GM21515 (cell line): ENCODE results near the gene SLC22A5.
"Not testable (repeated sequence)": the region's sequence is repeated elsewhere in the genome, so short reads cannot be mapped to it uniquely, and the experiment has no call there.

Experiments used
- ATAC-seq: cut with Tn5 transposase; IDR thresholded peaks from one replicate; pipeline ENCODE4 v1.9.1; 2021; ENCODE audit not compliant: unreplicated experiment

The SLC22A5 gene

GRCh38 chr5:132387640-132388117 is 18.2 kb downstream of the SLC22A5 start:
- no peak for ATAC-seq

- no peak for ATAC-seq
Measured at GRCh38 chr5:132388244-132389050, 18.9 kb downstream of the SLC22A5 start.

- ATAC-seq: no peak
Measured at GRCh38 chr5:132389051-132389331, 19.5 kb downstream of the SLC22A5 start.

DNA sequence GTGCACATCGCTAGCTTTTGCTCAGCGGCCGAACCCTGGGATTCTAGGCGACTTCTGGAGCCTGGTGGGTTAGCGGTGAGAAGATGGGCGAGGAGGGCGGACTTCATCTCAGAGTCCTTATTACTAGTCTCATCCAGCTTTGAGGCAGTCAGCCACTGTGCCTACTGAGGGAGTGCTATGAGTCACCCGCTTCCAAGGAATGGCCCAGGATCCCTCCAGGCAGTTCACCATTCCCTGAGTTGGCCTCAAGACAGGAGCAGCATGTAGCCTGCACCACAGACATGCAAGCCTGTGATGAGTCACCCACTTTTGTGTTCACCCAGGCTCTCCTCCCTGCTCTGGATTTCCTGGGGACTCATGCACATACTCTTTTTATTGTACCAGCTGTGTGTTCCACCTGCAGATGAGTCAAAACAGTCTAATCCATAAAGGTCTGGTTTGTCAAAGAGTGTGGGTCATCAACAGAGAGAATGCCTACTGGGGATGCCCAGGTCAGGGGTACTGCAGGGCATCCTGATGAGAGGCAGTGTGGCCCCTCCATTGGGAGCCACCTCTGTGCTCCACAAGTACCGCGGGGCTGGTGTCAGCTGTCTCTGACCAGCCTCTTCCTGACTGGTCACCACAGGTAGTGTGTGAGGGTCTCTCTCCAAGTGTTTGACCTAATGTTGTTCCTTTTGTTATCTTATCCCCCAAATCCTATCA is 20.2 kb downstream of the SLC22A5 start:
- ATAC-seq: no peak

DNA sequence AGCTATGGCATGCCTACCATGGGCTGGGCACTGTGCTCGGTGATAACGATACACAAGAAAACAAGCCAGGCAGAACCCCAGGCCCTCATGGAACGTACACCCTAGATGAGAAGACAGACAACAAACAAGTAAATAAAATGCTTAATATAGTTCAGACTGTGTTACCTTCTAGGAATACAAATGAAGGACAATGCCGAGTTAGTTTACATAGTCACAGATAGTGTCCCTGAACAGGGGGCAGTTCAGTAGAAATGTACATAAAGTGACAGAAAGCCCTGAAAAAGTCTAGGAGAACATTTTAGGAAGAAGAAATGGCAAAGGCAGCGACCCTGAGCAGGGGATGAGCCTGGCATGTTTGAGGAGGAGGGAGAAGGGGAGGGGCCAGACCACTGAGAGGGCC is 21.7 kb downstream of the SLC22A5 start:
- ATAC-seq: no peak

GRCh38 chr5:132391870-132392269 is 22.4 kb downstream of the SLC22A5 start:
- no peak for ATAC-seq

- ATAC-seq: no peak
Measured at GRCh38 chr5:132392411-132392810, 22.9 kb downstream of the SLC22A5 start.

DNA sequence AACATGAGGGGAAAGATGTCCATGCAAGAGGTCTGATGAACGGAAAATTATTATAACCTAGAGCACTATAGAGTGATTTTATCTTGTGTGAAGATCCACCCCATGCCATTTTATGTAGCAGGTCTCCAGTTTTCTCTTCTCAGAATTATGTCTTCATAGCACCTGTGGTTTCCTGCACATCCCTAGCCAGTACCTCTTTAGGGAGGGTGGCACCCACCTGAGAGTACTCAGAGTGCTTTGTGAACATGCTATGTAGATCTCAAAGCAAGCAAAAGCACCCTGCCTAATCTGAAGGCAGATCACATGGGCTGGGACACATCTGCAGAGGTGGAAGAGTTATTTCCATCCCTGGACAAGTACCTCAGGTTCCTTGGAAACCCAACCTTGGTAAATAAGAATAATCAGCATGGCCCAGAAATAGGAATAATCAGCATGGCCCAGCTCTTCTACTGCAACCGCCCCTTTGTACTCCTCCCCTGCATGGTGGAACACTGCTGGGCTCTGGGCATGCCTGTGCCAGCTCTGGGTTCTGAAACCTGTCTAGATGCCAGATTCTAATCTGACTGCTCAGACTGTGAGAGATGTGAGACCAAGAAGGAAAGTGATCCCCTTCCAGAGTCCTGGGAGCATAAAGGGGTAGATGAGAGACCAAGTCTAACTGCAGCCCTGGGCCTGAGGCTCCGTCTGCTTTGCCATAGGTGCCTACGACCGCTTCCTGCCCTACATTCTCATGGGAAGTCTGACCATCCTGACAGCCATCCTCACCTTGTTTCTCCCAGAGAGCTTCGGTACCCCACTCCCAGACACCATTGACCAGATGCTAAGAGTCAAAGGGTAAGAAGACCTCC is 23.7 kb downstream of the SLC22A5 start:
- ATAC-seq: no peak

DNA sequence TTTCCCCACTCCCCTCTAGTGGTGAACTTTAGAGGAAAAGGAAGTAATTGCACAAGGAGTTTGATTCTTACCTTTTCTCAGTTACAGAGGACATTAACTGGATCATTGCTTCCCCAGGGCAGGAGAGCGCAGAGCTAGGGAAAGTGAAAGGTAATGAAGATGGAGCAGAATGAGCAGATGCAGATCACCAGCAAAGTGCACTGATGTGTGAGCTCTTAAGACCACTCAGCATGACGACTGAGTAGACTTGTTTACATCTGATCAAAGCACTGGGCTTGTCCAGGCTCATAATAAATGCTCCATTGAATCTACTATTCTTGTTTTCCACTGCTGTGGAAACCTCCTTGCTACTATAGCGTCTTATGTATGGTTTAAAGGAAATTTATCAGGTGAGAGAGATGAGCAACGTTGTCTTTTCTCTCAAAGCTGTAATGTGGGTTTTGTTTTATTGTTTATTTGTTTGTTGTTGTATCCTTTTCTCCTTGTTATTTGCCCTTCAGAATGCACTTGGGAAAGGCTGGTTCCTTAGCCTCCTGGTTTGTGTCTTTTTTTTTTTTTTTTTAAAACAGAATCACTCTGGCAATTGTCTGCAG is 25.3 kb downstream of the SLC22A5 start:
- peak; percentile 63 for ATAC-seq

DNA sequence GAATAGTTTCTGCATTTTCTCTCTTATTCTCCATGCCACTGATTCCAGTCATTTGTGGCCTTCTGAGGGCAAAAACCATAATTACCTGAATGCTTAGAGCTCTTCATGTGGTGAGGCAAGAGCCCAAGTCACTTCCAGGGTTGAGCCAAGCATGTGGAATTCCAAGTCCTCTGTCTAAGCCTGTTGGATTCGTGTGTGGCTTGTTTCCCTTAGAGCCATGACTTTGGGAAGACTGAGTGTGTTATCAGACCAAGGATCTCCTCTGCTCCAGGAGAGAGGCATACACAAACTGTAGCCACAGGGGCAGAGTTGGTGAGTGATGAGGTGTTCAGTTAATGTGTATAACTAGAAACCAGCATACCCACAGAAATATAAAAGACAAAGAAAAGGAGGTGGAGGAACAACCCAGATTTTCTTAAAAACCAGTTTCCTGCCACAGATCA is 27.1 kb downstream of the SLC22A5 start:
- no peak for ATAC-seq

DNA sequence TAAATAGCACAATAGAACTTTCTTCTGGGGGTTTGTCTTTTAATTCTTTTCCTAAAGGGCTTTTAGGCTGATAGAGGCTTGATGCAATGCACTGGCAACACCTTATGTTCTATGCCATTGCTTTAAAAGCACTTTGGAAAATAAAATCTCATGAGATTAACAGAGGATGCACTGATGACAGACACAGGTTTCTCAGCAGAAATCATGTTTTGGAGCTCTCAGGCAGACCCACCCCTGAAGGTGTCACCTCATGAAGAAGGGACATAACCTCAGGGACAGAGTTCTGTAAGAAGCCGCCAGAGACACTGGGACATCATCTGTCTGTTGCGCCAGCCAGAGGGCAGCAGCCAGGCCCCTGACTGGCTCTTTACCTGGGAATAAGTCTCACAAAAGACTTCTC is 27.7 kb downstream of the SLC22A5 start:
- no peak for ATAC-seq

GRCh38 chr5:132397936-132398675 is 28.6 kb downstream of the SLC22A5 start:
- ATAC-seq: not testable (repeated sequence)

GRCh38 chr5:132404041-132404440 is 34.5 kb downstream of the SLC22A5 start:
- ATAC-seq: not testable (repeated sequence)

GRCh38 chr5:132405646-132406045 is 36.1 kb downstream of the SLC22A5 start:
- ATAC-seq: no peak

DNA sequence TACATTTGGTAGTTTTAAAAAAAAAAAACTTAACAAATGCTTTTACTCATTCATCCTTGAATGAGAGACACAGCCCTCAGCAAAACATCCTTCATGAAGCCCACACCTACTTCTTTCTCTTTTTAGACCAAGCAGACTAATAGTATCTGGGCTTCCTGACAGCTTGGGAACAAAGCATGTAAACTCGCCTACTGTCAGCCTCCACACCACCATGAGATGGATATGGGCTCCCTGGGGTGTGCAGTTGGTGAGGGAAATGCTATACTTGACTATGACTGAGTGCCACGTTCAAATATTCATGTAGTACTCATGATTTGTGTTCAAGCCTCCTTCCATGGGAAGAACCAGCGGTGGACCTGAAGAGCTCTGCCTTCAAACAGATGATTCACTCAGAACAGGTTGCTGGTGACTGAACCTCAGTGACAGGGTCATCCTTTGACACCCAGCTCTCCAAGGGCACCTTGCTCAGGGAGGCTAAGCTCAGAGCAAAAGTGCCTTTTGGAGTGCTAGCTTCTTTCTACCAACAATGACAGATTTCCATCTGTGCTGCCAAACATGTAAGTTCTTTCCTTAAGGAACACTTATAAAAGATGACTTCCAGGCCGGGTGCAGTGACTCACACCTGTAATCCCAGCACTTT is 36.8 kb downstream of the SLC22A5 start:
- no peak for ATAC-seq

GRCh38 chr5:132407970-132408369 is 38.5 kb downstream of the SLC22A5 start:
- no peak for ATAC-seq

DNA sequence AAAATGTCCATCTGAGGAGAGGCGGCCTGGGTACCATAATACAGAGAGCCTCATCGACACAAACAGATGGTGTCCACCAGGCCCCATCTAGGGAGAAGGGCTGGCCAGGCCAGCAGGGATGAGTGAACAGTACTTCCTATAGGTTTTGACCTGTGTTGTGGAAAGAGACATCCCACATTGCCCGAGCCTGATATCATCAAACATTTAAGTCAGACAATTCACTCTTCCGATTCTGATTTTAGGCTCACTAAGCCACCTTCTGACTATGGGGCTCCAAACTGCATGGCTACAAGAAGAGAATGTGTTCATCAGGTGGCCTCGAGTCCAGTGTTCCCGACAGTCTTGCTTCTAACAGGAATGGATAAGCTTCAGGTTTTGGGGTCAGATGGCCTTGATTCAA is 38.9 kb downstream of the SLC22A5 start:
- ATAC-seq: no peak

DNA sequence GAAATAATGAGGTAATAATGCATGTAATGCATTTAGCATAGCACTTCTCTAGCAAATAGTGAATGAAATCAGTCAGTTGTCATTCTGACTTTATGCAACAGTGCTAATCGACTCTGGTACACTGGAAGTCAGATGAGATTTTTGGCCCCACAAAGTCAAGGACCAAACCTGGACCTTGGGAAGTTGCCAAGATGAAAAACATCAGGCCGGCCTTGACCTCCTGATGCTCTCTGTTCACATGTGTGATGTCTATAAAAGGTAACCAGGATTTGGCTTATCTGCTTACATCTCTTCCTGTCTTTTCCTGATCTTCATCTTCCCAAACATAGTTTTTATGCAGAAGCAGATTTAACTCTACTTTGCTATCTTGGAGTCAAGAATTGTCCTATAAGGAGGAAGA is 39.5 kb downstream of the SLC22A5 start:
- ATAC-seq: no peak

DNA sequence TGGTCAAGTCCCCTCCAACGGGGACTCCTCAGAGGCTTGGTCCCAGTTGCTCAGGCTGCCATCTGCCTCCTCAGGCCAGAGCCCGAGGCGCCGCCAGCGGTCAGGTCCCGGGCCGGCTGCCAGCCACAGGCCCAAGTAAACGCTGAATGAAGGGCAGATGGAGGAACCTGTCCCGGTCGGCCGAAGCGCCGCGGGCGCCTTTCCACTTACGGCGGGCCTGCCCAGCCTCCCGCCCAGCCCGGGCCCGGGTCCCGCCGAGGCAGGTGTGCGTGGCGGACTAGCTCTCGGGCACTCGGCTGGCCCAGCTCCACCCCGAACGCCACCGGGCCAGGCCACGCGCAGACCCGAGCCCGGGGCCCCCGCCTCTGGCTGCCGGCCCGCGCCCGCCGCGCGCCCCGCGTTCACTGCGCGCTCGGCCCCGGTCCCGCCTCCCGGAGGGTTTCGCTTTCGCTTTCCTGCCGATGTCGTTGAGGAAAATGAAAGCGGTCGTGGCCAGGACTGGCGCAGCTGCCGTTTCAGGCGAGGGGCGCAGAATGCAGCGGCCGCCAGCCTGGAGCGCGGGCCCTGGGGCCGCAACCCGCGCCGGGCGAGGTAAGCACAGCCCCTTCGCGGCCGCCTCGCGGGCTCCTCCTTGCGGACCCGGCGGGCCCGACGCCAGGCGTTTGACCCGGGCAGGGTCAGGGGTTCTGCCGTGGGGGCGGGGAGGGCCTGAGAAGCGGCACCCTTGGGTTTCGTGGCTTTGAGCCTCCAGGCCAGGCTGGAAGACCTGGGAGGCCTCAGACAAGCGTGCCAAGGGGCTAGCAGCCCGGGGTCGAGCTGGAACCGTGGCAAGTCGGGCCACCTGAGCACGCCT is 41.2 kb downstream of the SLC22A5 start:
- ATAC-seq: peak; percentile 66
